Muscle of back (tissue), 11 donors: Measurements from ENCODE around the gene FAM151B. TPM values are rescaled to one million over a fixed set of nuclear protein-coding genes. Genes with fewer than 3 reads are reported as not detected.

Experiments
- DNase-seq, 3 donors: peaks; one replicate each; pipeline versions ENCODE4 v3.0.0 to v3.0.0-alpha.2; 2013
- polyA plus RNA-seq, 10 donors: library from polyadenylated mRNA; unstranded; fragments of 120-200 nt; gene quantifications; one replicate each; pipeline ENCODE4 v1.2.1, GENCODE V29; 2013; ENCODE audit not compliant: insufficient read length in 10 of 10

Gene FAM151B
- polyA plus RNA-seq, 10 donors: 3.0 to 5.8 (median 4.4) TPM

GRCh38 chr5:80588858-80589540, 101.1 kb downstream of the FAM151B start:
- DNase-seq: no peak

- no peak for DNase-seq
Observed at GRCh38 chr5:80590766-80591165, 102.9 kb downstream of the FAM151B start.

DNA sequence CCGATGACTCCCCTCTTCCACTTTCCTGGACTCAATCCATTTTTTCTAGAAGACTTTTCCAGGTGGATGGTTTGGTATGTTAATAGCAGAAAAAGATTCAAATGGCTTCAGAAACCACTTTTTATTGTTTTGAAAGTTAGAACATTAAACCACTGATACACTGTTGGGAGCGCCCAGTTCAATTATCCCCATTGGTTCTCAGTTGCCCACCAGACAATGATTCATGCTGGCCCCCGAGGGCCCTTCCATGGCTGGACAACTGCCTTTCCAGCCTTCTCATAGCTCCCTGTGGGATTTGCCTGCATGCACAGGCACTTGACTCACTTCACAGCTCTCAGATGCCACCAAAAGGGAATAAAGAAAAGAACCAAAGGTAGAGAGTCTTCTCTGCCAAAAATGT, 103.5 kb downstream of the FAM151B start:
- peak in 1 of 3 donors; percentile 15 for DNase-seq

- no peak for DNase-seq
Observed at GRCh38 chr5:80592105-80592504, 104.2 kb downstream of the FAM151B start.

Other genes with a start within 250 kb of the FAM151B start
- gene SERINC5, start 232.1 kb upstream of the FAM151B start, polyA plus RNA-seq: 10 to 100 TPM; 14.9 to 24.1 (median 20.0) TPM
- under 1 TPM in 1 of 10 donors, not detected in 9; 0.08 TPM for gene SPZ1, start 168.1 kb upstream of the FAM151B start, polyA plus RNA-seq
- gene ZFYVE16, start 80.0 kb upstream of the FAM151B start, polyA plus RNA-seq: 10 to 100 TPM; 42.7 to 83.1 (median 55.9) TPM
- under 1 TPM in 9 of 10 donors, not detected in 1; 0.08 to 0.83 (median 0.26) TPM for gene ANKRD34B, start 82.2 kb downstream of the FAM151B start, polyA plus RNA-seq
- gene MSH3, start 166.6 kb downstream of the FAM151B start, polyA plus RNA-seq: 10 to 100 TPM in 5 of 10 donors, 1 to 10 TPM in 5; 8.3 to 13.3 (median 9.9) TPM
- gene DHFR, start 166.9 kb downstream of the FAM151B start, polyA plus RNA-seq: 10 to 100 TPM; 23.8 to 49.8 (median 38.9) TPM